Measurements from ENCODE around the gene SYT6.

The SYT6 gene

GRCh38 chr1:114154146-114154962, 685 bp upstream of the SYT6 start:
- DNase-seq = no peak

GRCh38 chr1:114152508-114153260, 985 bp downstream of the SYT6 start:
- DNase-seq = peak; percentile 26 to 28

DNA sequence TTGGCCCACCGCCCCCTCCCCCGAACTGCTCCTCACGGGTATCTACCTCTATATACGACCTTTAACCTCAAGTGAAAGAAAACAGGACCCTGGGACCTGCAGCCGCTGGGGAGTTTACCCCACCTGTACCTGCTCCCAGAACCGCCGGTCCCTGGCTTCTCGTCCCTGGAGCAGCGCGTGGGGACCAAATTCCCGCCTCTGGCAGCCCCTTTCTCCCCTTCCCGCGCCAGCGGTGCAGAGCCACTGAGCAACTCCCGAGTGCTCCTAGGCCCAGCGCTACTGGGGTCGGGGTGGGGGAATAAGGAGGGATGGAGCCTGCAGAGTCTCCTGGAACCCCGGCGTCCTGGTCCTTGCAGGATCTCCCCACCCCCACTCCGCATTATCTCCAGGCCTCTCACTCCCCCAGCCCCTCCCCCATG, 1.6 kb downstream of the SYT6 start:
- no peak for DNase-seq

DNA sequence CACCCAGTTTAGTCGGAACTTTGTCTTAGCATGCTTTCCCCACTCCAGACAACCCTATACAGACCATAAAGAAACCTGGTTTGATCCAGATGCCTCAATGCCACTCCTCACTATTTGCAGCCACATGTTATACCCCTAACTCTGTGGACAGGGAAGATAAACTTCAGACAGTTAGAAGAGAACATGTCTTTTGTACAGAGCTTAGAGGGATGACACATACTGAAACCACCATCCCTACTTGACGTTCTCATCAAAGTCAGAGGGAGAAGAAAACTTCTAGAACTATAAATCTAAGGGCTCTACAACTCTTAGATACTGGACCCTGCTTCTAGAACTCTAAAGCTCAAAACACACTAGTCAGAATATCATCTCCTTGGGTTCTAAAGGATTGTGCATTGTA, 3.7 kb downstream of the SYT6 start:
- no peak for DNase-seq

DNA sequence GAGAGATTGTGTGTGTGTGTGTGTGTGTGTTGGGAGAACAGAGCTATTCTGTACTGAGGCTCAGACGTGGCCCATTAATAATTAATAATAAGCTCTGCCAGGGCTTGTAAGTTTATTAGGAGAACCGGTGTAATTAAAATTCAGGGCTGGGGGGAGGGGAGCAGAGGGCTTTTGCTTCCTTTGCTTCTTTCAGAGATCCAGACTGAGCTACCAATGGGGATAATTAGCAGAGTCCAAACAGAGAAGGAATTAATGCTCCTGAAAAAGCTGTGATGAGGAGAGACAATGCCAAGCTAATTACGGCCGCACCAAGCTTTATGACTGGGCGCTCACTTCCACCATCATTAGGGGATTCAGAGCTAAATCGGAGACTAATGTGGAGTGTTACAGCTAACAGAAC, 4.5 kb downstream of the SYT6 start:
- DNase-seq = no peak

DNA sequence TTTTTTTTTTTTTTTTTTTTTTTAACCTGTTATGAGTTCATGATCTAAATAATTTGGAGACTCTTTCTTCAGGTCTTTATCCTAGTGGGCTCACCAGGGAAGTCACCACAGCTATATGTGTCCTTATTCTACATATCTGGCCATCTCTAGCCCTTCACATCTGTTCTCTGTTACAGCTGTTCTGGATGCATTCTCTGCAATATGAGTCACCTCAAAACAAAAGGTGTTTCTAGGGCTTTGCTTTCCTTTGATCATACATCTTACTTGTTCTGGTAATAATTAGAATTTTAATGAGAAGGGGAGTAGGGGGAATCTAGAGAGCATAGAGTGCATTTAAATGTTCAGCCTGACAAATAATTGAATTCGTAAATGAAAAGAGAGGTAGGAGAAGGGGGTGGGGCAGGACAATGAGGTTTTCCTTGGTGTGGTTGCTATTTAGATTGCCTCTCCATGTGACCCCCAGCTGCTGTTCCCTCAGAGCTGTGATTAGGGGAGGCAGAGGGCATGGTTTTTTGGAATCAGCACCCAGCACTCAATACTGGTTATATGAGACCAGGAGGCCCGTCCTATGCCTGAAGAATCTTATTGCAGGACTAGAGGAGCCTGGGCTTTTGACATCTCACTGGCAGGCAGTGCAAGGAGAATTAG, 8.0 kb downstream of the SYT6 start:
- no peak for DNase-seq

DNA sequence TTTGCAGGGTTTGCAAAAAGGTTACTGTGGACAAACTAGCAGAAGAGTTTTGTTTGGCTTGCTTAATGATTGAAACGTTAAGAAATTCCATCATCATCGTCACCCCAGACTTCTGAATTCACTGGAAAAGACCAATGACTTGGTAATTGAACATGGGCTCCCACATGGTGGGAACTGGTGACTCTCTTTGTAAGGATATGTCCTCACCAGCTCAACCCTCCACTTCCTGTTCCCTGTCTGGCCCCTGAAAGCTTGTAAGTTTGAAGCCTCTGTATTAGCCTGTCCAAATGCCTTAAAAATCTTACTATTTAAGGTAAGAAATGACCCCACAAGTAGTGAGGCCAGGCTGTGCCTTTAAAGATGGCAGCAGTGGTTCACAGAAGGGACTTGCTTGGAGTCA, 9.7 kb downstream of the SYT6 start:
- DNase-seq = no peak

- no peak for DNase-seq
Measured at GRCh38 chr1:114139540-114139939, 14.1 kb downstream of the SYT6 start.

DNA sequence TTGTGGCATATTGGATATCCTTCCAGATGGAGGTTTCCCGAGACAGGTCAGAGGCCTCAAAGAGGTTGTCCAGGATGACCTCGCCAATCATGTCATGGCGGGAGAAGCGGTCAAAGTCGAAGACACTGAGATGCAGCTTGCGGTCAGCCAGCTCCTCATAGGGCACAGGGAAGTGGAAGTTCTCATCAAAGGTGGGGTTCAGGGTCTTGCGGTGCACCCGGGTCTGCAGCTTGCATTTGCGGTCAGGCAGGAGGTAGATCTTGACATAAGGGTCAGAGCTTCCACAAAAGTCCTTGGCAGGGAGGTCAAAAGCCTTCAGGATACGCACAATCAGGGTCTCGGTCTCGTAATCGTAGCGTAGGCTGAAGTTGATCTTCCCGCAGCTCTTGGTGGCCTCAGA, 16.2 kb downstream of the SYT6 start:
- no peak for DNase-seq

- DNase-seq = no peak
Measured at GRCh38 chr1:114135786-114136185, 17.9 kb downstream of the SYT6 start.

- no peak for DNase-seq
Measured at GRCh38 chr1:114134518-114134917, 19.2 kb downstream of the SYT6 start.

GRCh38 chr1:114133129-114133528, 20.5 kb downstream of the SYT6 start:
- no peak for DNase-seq

GRCh38 chr1:114131526-114132220, 22.0 kb downstream of the SYT6 start:
- DNase-seq = no peak

DNA sequence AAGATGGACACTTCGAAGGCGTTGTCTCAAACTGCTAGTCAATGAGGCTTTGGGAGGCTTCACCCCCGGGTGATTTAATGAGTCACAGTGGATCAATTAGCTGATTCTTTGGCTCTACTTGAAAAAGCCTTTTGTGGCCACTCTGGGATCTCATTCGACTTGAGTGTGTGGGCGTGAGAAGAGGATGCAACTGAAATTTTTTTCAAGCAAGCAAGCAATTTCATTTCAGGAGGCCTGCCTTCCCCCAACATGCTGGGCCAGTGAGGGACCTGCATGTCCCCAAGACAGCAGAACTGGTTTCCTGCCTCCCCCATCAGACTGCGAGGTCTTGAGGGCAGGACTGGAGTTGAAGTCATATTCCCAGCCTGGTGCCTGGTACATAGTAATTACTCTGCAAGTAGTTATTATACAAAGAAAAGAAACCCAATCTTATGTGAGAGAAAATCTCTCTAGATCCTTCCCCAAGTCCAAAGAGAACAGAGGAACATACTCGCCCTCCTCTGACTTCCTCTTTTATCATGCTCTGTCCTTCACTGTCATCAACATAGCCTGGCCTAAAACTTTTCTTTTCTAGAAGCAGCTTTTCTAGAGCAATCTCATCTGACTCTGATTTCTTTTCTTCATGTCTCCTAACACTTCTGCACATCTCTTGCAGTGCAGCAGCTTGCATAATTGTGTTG, 22.7 kb downstream of the SYT6 start:
- no peak for DNase-seq

GRCh38 chr1:114130213-114130612, 23.5 kb downstream of the SYT6 start:
- DNase-seq = no peak

DNA sequence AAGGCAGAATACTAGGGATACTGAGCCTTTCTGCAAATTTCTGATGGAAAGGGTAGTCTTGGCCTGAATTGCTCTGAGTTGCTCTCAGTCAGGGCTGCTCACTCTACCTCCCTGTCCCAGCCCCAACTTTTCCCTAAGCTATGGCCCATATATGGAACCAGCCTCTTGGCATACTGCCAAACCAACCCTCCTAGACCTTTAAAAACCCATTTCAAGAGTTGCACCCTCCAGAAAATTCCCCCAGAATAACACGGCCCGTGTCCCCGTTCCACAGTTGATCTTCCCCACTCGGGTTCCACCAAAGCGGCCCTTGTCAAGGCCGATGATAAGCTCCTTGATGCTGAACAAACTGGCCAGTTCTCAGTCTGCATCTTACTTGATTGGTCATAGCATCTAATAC, 25.4 kb downstream of the SYT6 start:
- no peak for DNase-seq

DNA sequence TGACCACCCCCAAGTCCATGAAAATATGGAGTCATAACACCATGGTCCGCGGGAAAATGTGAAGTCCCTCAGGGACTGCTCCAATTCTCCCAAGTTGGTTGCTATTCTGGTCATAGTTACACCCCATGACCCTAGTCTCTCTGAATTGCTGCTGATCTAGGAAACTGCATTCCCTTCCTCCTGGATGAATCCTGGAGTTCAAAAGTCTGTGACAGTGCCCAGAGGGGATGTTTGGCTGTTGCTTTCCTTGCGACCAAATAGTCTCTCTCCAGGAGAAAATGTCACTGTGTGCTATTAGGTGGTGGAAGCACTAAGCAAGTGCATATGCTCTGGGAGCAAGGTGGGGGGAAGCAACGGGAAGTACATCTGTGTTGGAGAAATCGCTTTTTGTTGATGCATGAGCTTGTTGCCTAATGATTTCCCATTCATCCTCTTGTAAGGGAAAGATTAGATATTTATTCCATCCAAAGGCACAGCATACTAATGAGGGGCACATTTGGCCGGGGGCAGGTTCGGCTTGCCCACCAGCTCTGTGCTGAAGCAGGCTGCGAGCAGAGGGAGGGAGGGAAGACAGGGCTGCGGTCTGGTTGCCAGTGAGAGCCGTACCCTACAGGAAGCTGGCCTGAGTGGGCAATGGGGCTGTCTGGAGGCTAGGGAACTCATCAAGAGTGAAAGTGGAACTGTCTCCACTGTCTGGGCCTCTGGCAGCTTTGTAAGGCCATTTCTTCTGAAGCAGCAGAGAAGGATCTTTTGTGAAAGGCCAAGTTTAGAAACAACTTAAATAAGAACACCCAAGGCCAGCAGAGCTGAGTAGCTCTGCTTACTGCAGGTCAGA, 27.2 kb downstream of the SYT6 start:
- DNase-seq = no peak

DNA sequence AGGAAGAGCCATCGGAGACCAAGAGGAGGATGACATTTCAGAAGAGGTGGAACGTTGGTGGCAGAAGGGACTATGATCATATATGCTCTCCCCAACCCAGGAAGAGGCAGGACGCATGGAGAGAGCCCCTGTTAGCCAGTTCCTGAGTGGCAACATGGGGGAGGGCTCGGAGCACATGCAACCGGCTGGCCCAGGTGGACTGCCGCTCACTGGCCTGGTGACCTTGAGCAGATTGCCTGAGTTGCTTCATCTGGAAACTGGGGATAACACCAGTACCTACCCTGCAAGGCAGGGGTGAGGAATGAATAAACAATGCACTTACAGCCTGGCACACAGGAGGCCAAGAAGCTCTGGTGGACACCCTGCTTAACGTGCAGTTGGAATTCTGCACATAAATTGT, 29.0 kb downstream of the SYT6 start:
- DNase-seq = no peak

- no peak for DNase-seq
Measured at GRCh38 chr1:114122941-114123618, 30.6 kb downstream of the SYT6 start.

- no peak for DNase-seq
Measured at GRCh38 chr1:114118351-114118990, 35.2 kb downstream of the SYT6 start.

GRCh38 chr1:114117654-114118053, 36.0 kb downstream of the SYT6 start:
- DNase-seq = no peak

Measured in NCI-H1930 (cell line).